Endothelial cell of umbilical vein (primary cell): ENCODE results near the gene WHRN.

ENCODE experiments used
- CTCF ChIP-seq, 2 donors: IDR thresholded peaks; 1 replicate in 1 of 2; 2 replicates in 1 of 2; pipeline ENCODE4 v1.5.1; 2011; ENCODE audit warnings: low read length in 2 of 2, mild to moderate bottlenecking in 2 of 2, moderate library complexity in 2 of 2, control low read depth in 1 of 2, inconsistent platforms in 1 of 2, low read depth in 1 of 2; ENCODE audit not compliant: insufficient read depth in 1 of 2; ENCODE audit errors: extremely low read depth in 1 of 2
- FOS ChIP-seq: IDR thresholded peaks from 2 replicates; pipeline ENCODE4 v1.6.1; 2011; ENCODE audit warnings: mild to moderate bottlenecking, low read length, moderate library complexity, borderline replicate concordance; ENCODE audit not compliant: insufficient read depth
- POLR2A ChIP-seq: IDR thresholded peaks from 2 replicates; pipeline ENCODE4 v1.6.1; 2012; ENCODE audit warnings: low read depth, mild to moderate bottlenecking, control low read depth, low read length
- POLR2AphosphoS5 ChIP-seq: IDR thresholded peaks from 2 replicates; pipeline ENCODE4 v1.6.1; 2012; ENCODE audit warnings: low read depth, mild to moderate bottlenecking, control low read depth, low read length, moderate library complexity; ENCODE audit not compliant: insufficient read depth

- TF ChIP-seq CTCF (IDR thresholded peaks at IDR 0.05; ENCODE audit: extremely low read depth in 1 of 2, insufficient read depth in 1 of 2, low read depth in 1 of 2, low read length in 2 of 2) (no peak), POLR2A (no peak), POLR2AphosphoS5 (no peak), FOS (no peak)
Measured at GRCh38 chr9:114493521-114494184, 11.6 kb downstream of the WHRN start.
